Type B pancreatic cell (in vitro differentiated cells): ENCODE results near the gene ETV6. TPM values are rescaled to one million over a fixed set of nuclear protein-coding genes. Genes with fewer than 3 reads are reported as not detected.

Experiments
- DNase-seq: peaks from one replicate; pipeline ENCODE4 v3.0.0; 2021; ENCODE audit warnings: mixed read lengths; ENCODE audit not compliant: unreplicated experiment; ENCODE audit errors: extremely low spot score
- H3K27ac Mint-ChIP-seq: 2 replicates; pipeline ENCODE4 v1.8.0; 2021; ENCODE audit warnings: mild to moderate bottlenecking, mixed read lengths
- H3K27me3 Mint-ChIP-seq: 2 replicates; pipeline ENCODE4 v1.8.0; 2021; ENCODE audit warnings: mixed read lengths
- H3K36me3 Mint-ChIP-seq: 2 replicates; pipeline ENCODE4 v1.8.0; 2021; ENCODE audit warnings: mixed read lengths
- H3K4me1 Mint-ChIP-seq: one replicate; pipeline ENCODE4 v1.8.0; 2021; ENCODE audit warnings: mixed read lengths; ENCODE audit not compliant: unreplicated experiment
- H3K4me3 Mint-ChIP-seq: 2 replicates; pipeline ENCODE4 v1.8.0; 2021; ENCODE audit warnings: mild to moderate bottlenecking, mixed read lengths
- H3K9me3 Mint-ChIP-seq: 2 replicates; pipeline ENCODE4 v1.8.0; 2021; ENCODE audit warnings: mixed read lengths
- total RNA-seq: library from RNA; stranded (reverse); gene quantifications from 2 replicates; pipeline ENCODE4 v1.2.1, GENCODE V29; 2021; ENCODE audit warnings: low replicate concordance
- TF ChIP-seq, protein P1 (sequence below): fragments of 200-600 bp; sonication (generic); conservative IDR thresholded peaks from 2 replicates; pipeline ENCODE4 v1.5.0; 2021; ENCODE audit warnings: antibody characterized with exemption, mild to moderate bottlenecking

The ETV6 gene
- total RNA-seq, 1 donor from 2014 or later = 26.5 TPM

DNA sequence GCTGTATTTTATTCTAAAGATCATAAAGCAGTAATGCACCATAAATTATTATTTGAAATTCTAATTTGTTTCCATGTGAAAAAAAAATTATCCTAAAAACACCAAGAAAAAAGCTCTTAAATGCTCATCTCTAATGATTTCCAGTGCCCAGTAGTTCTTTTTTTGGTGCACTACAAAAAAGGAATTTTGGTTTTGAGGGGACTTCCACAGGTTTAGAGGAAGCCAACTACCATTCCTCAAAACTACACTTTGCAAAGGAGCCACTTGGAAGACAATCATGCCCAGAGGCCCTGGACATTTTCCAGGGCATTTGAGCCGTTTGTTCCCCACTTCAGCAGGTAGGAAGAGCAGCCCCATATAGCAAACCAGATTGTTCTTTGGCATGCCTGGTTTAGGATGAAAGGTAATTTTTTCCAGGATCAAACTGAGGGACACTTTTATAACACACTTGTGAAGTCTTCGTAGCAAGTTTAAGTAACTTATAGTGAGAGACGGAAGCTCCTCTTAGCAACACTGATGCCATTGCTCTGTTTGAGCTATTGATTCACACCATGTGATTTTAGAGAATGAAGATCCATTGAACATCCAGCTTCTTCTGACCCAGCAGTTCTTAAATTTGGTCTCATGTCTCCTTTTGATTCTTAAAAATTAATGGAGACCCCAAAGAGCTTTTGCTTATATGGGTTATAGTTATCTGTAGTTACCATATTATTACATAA lies 187.9 kb downstream of the ETV6 start:
- H3K36me3 Mint-ChIP-seq = peaks cover 39% of the 10 kb centered on the region
- no peak for DNase-seq
- H3K4me3 Mint-ChIP-seq = no peak overlapping the region
- no peak overlapping the region for H3K27ac Mint-ChIP-seq
- TF ChIP-seq, protein P1, sequence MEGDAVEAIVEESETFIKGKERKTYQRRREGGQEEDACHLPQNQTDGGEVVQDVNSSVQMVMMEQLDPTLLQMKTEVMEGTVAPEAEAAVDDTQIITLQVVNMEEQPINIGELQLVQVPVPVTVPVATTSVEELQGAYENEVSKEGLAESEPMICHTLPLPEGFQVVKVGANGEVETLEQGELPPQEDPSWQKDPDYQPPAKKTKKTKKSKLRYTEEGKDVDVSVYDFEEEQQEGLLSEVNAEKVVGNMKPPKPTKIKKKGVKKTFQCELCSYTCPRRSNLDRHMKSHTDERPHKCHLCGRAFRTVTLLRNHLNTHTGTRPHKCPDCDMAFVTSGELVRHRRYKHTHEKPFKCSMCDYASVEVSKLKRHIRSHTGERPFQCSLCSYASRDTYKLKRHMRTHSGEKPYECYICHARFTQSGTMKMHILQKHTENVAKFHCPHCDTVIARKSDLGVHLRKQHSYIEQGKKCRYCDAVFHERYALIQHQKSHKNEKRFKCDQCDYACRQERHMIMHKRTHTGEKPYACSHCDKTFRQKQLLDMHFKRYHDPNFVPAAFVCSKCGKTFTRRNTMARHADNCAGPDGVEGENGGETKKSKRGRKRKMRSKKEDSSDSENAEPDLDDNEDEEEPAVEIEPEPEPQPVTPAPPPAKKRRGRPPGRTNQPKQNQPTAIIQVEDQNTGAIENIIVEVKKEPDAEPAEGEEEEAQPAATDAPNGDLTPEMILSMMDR = no peak
- H3K4me1 Mint-ChIP-seq = no peaks in the 10 kb centered on the region
- H3K27me3 Mint-ChIP-seq = no peaks in the 10 kb centered on the region
- H3K9me3 Mint-ChIP-seq = peaks cover 5% of the 10 kb centered on the region

DNA sequence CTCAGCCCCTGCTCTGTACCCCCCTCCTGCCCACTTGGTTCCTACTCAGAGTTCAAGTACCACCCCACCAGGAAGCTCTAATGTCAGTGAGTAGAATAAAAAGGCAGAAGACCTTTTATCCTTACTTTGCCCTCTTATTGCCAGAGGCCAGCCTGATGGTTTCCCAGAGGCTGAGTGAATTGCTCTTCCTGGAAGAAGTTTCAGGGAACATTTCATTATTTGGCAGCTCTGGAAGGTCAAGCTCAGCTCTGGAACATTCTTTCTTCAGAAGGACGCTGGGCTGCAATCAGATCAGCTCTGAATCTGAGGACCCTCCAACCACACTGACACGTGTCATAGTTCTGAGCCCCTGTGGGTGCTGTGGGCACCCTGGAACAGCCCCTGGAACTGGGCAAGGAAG lies 188.9 kb downstream of the ETV6 start:
- no peak for DNase-seq
- H3K27me3 Mint-ChIP-seq = no peaks in the 10 kb centered on the region
- no peak overlapping the region for H3K4me3 Mint-ChIP-seq
- H3K36me3 Mint-ChIP-seq = peaks cover 46% of the 10 kb centered on the region
- TF ChIP-seq, protein P1 = no peak
- peaks cover 5% of the 10 kb centered on the region for H3K9me3 Mint-ChIP-seq
- H3K27ac Mint-ChIP-seq = no peak overlapping the region
- no peaks in the 10 kb centered on the region for H3K4me1 Mint-ChIP-seq

DNA sequence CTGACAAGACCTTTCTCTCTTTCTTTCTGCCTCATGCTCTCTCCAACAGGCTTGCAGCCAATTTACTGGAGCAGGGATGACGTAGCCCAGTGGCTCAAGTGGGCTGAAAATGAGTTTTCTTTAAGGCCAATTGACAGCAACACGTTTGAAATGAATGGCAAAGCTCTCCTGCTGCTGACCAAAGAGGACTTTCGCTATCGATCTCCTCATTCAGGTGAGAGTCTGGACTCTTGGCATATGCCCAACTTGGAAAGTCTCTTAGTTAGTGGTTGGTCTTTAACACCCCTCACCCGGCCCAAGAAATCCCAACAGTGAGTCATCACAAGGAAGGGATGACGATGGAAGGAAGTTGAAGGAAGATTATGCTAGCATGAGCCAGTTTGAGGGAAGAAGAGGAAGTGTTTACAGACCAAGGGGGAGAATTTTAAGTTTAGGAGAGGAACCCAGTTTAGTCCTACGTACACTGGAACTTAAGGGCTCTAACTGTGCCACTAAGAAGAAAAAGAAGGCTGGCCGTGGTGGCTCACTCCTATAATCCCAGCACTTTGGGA lies 189.7 kb downstream of the ETV6 start:
- Mint-ChIP-seq H3K36me3 (peaks cover 53% of the 10 kb centered on the region), H3K9me3 (peaks cover 5% of the 10 kb centered on the region), H3K27ac (no peak overlapping the region), H3K4me1 (no peaks in the 10 kb centered on the region), H3K4me3 (no peak overlapping the region), H3K27me3 (no peaks in the 10 kb centered on the region)
- no peak for DNase-seq
- TF ChIP-seq, protein P1 = no peak

DNA sequence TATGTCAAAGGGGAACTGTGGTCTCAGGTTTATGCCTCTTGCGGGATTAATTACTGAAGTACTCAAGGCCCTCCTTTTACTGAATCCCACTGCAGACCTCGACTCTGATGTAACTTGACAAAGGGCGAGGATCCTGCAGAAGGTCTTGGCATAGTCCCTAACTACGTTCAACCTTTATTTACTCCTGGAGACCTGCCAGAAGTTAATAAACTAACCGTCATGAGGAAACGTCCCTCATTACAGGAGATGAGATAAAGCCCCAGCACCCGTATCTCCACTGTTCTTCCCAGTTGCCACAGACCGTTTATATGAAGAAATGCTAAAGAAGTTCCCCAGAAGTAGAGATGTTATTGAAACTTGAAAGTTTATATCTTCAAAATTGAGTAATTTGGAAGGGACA lies 190.9 kb downstream of the ETV6 start:
- no peak for DNase-seq
- Mint-ChIP-seq H3K9me3 (peaks cover 5% of the 10 kb centered on the region), H3K4me1 (no peaks in the 10 kb centered on the region), H3K4me3 (no peak overlapping the region), H3K27ac (peak overlapping the region; percentile 43), H3K27me3 (no peaks in the 10 kb centered on the region), H3K36me3 (peaks cover 58% of the 10 kb centered on the region)
- TF ChIP-seq, protein P1 = no peak

DNA sequence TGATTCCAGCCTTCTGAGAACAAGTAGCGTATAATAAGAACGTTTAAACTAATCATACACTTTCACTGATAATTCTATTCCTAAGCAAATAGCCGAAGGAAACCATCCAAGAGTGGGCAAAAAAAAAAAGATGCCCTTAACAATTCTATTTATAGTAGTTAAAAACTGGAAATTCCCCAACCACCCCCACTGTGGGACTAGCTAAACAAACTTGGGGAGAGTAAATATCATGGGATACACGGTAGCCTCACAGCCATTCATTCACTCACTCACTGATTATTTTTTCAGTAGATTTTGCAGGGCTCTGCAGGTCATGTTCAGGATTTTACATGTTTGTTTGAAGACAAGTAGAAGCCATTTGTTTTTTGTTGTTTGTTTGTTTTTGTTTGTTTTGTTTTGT lies 197.0 kb downstream of the ETV6 start:
- H3K9me3 Mint-ChIP-seq = peaks cover under 1% of the 10 kb centered on the region
- TF ChIP-seq, protein P1 = no peak
- peaks cover 5% of the 10 kb centered on the region for H3K4me1 Mint-ChIP-seq
- H3K36me3 Mint-ChIP-seq = peaks cover 57% of the 10 kb centered on the region
- DNase-seq = no peak
- no peak overlapping the region for H3K4me3 Mint-ChIP-seq
- no peaks in the 10 kb centered on the region for H3K27me3 Mint-ChIP-seq
- H3K27ac Mint-ChIP-seq = no peak overlapping the region
